SK-N-SH (cell line): ENCODE measurements around the gene CMA1. TPM values are rescaled to one million over a fixed set of nuclear protein-coding genes. Genes with fewer than 3 reads are reported as not detected.

ENCODE experiments used
- CTCF ChIA-PET: fragments of 300-600, 350-600 bp; formaldehyde crosslinking; extraction: SDS; loops from one replicate; lab custom pipeline; 2021; lab: Yijun Ruan, JAX
- POLR2A ChIA-PET: fragments of 350-600 bp; sonication (Branson Sonifier 250); formaldehyde crosslinking; extraction: SDS; loops from one replicate; lab custom pipeline; 2020; ENCODE audit warnings: antibody characterized with exemption, inconsistent platforms; lab: Yijun Ruan, JAX
- DNase-seq: peaks from one replicate; pipeline ENCODE4 v3.0.0; 2012
- H2AFZ ChIP-seq: fragments of 200-600 bp; sonication (generic); 2 replicates; pipeline ENCODE4 v1.8.1; 2016; ENCODE audit warnings: antibody characterized with exemption, mild to moderate bottlenecking, low read depth
- H3F3A ChIP-seq: fragments of 200-600 bp; sonication (generic); replicated peaks from 2 replicates; pipeline ENCODE3; 2016; ENCODE audit warnings: antibody characterized with exemption, mild to moderate bottlenecking; ENCODE audit not compliant: insufficient read depth
- H3K27ac ChIP-seq, 2 experiments: fragments of 200-500 bp in 1 of 2; fragments of 200-600 bp in 1 of 2; sonication (Bioruptor generic) in 1 of 2; sonication (generic), shearing (Covaris generic) in 1 of 2; 2 replicates each; pipeline versions ENCODE4 v1.5.1 to v1.6.1; 2014 to 2016; ENCODE audit warnings: low read depth in 2 of 2, inconsistent platforms in 1 of 2, low read length in 1 of 2, mild to moderate bottlenecking in 1 of 2, mixed read lengths in 1 of 2
- H3K27me3 ChIP-seq: fragments of 200-600 bp; sonication (generic), shearing (Covaris generic); 2 replicates; pipeline ENCODE4 v1.6.1; 2016; ENCODE audit warnings: mixed run types; ENCODE audit not compliant: insufficient read depth
- H3K36me3 ChIP-seq, 2 experiments: fragments of 200-500 bp in 1 of 2; fragments of 200-600 bp in 1 of 2; sonication (Bioruptor generic) in 1 of 2; sonication (generic) in 1 of 2; replicated peaks in 1 of 2; 2 replicates each; pipeline versions ENCODE3 to v1.5.1; 2014 to 2016; ENCODE audit warnings: low read length in 1 of 2, mild to moderate bottlenecking in 1 of 2; ENCODE audit not compliant: insufficient read depth in 2 of 2, control insufficient read depth in 1 of 2
- H3K4me1 ChIP-seq, 2 experiments: fragments of 200-500 bp in 1 of 2; fragments of 200-600 bp in 1 of 2; sonication (Bioruptor generic) in 1 of 2; sonication (generic), shearing (Covaris generic) in 1 of 2; 2 replicates each; pipeline versions ENCODE4 v1.5.1 to v1.6.1; 2014 to 2016; ENCODE audit warnings: low read depth in 1 of 2, low read length in 1 of 2, mixed run types in 1 of 2; ENCODE audit not compliant: insufficient read depth in 2 of 2, control insufficient read depth in 1 of 2
- H3K4me2 ChIP-seq: fragments of 200-600 bp; sonication (generic), shearing (Covaris generic); 2 replicates; pipeline ENCODE4 v1.6.1; 2017; ENCODE audit warnings: mixed run types
- H3K4me3 ChIP-seq, 2 experiments: fragments of 200-500 bp in 1 of 2; fragments of 200-600 bp in 1 of 2; sonication (Bioruptor generic) in 1 of 2; sonication (generic), shearing (Covaris generic) in 1 of 2; 2 replicates each; pipeline versions ENCODE4 v1.5.1 to v1.8.1; 2014 to 2016; ENCODE audit warnings: low read depth in 2 of 2, inconsistent platforms in 1 of 2, low read length in 1 of 2, mild to moderate bottlenecking in 1 of 2, mixed read lengths in 1 of 2, moderate library complexity in 1 of 2
- H3K79me2 ChIP-seq: fragments of 200-600 bp; sonication (generic); 2 replicates; pipeline ENCODE4 v1.8.1; 2017; ENCODE audit warnings: mild to moderate bottlenecking; ENCODE audit not compliant: insufficient read depth
- H3K9ac ChIP-seq: fragments of 200-600 bp; sonication (generic); 2 replicates; pipeline ENCODE4 v1.6.1; 2017; ENCODE audit warnings: mixed run types
- H3K9me2 ChIP-seq: fragments of 200-600 bp; sonication (generic); 2 replicates; pipeline ENCODE4 v1.6.1; 2017; ENCODE audit warnings: mixed run types
- H3K9me3 ChIP-seq: fragments of 200-600 bp; sonication (generic); 2 replicates; pipeline ENCODE4 v1.6.1; 2017; ENCODE audit warnings: mixed run types, mild to moderate bottlenecking, moderate library complexity
- H4K20me1 ChIP-seq: fragments of 200-600 bp; sonication (generic); 2 replicates; pipeline ENCODE4 v1.6.1; 2017; ENCODE audit warnings: mild to moderate bottlenecking, mixed run types; ENCODE audit not compliant: insufficient read depth
- EP300 ChIP-seq, 2 experiments: IDR thresholded peaks; 2 replicates each; pipeline versions ENCODE4 v1.4.0 to v1.6.1; 2012; ENCODE audit warnings: borderline replicate concordance in 1 of 2, low read depth in 1 of 2, low read length in 1 of 2
- FOXM1 ChIP-seq: IDR thresholded peaks from 2 replicates; pipeline ENCODE4 v1.4.0; 2012; ENCODE audit warnings: low read depth, mild to moderate bottlenecking
- GABPA ChIP-seq: IDR thresholded peaks from 2 replicates; pipeline ENCODE4 v1.4.0; 2012; ENCODE audit warnings: low read depth, mild to moderate bottlenecking
- IRF3 ChIP-seq: fragments of 150-350 bp; IDR thresholded peaks from 2 replicates; pipeline ENCODE4 v1.6.1; 2016; ENCODE audit warnings: mild to moderate bottlenecking, low read depth, low read length
- MAX ChIP-seq: IDR thresholded peaks from 2 replicates; pipeline ENCODE4 v1.4.0; 2012; ENCODE audit warnings: low read depth
- RCOR1 ChIP-seq: fragments of 150-350 bp; IDR thresholded peaks from 2 replicates; pipeline ENCODE4 v1.6.1; 2017; ENCODE audit warnings: antibody characterized with exemption, low read length
- TAF1 ChIP-seq: IDR thresholded peaks from 2 replicates; pipeline ENCODE4 v1.6.1; 2012; ENCODE audit warnings: low read depth, mild to moderate bottlenecking, low read length, moderate library complexity, borderline replicate concordance
- TCF12 ChIP-seq: IDR thresholded peaks from 2 replicates; pipeline ENCODE4 v1.4.0; 2012
- USF1 ChIP-seq: IDR thresholded peaks from 2 replicates; pipeline ENCODE4 v1.4.0; 2012; ENCODE audit warnings: low read depth, borderline replicate concordance
- YY1 ChIP-seq: IDR thresholded peaks from 2 replicates; pipeline ENCODE4 v1.4.0; 2012; ENCODE audit warnings: low read depth, mild to moderate bottlenecking
- ZBTB33 ChIP-seq: IDR thresholded peaks from 2 replicates; pipeline ENCODE4 v1.4.0; 2012; ENCODE audit warnings: low read depth, borderline replicate concordance
- WGBS: methylation state at CpG from one replicate; pipeline ENCODE4 v1.1.6; 2017; ENCODE audit warnings: low lambda C conversion rate; 5-methylcytosine and 5-hydroxymethylcytosine counted together
- polyA plus RNA-seq, 3 experiments: library from polyadenylated mRNA; depleted of rRNA; stranded (reverse); fragments of >200 nt; gene quantifications; 2 replicates each; pipeline ENCODE4 v1.2.3, GENCODE V29; 2012
- TF ChIP-seq, protein P1 (sequence below): IDR thresholded peaks from 2 replicates; pipeline ENCODE4; 2012

Gene CMA1
- polyA plus RNA-seq, 1 of the 3 experiments (the other 2 are of a cell fraction), result not detected

DNA sequence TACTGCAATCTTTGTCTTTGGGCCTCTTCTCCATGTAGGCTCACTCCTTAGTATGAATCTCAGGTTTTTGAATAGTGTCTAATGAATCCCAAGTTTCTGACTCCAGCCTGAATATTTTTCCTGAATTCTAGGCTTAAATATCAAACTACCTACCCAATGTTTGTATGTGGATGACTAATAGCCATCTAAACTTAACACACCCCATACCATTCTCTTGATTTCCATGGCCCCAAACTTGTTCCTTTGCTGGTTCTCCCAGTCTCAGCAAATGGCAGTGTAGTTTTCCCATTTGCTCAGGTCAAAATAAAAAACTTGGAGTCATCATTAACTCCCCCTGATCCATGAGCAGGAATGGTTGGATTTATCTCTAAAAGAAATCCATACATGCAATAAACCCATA lies 46.7 kb downstream of the CMA1 start:
- Histone ChIP-seq H3K79me2 (no peaks in the 10 kb centered on the region), H3K4me2 (no peak overlapping the region), H2AFZ (no peak overlapping the region), H3K4me1 (no peaks in the 10 kb centered on the region), H3K27me3 (no peaks in the 10 kb centered on the region), H3K36me3 (no peaks in the 10 kb centered on the region), H4K20me1 (no peaks in the 10 kb centered on the region), H3K27ac (no peak overlapping the region), H3K9ac (no peak overlapping the region), H3K9me3 (no peaks in the 10 kb centered on the region), H3K4me3 (no peak overlapping the region), H3F3A (no peaks in the 10 kb centered on the region), H3K9me2 (no peaks in the 10 kb centered on the region)
- no peak for TF ChIP-seq YY1
- no peak for TF ChIP-seq USF1
- POLR2A ChIA-PET, result no interaction called here
- DNase-seq, result no peak
- CTCF ChIA-PET, result no interaction called here

GRCh38 chr14:24459331-24459730 lies 48.7 kb downstream of the CMA1 start:
- WGBS, result 92% methylated on average over 3 of the region's 3 CpGs
- H3K36me3 ChIP-seq, result peaks cover 0 to 5% of the 10 kb centered on the region in 2 experiments
- no peaks in the 10 kb centered on the region for H4K20me1 ChIP-seq
- no peaks in the 10 kb centered on the region for H3K27me3 ChIP-seq
- H3K4me2 ChIP-seq, result no peak overlapping the region
- H3K79me2 ChIP-seq, result no peaks in the 10 kb centered on the region
- H3K9me3 ChIP-seq, result no peaks in the 10 kb centered on the region
- H3K9ac ChIP-seq, result no peak overlapping the region
- no peak overlapping the region for H3K4me3 ChIP-seq
- CTCF ChIA-PET, result no interaction called here
- TF ChIP-seq ZBTB33, result no peak
- TF ChIP-seq RCOR1, result no peak
- TF ChIP-seq IRF3, result no peak
- no peak for TF ChIP-seq TCF12
- no peak for TF ChIP-seq TAF1
- no peak for TF ChIP-seq MAX
- TF ChIP-seq, protein P1, sequence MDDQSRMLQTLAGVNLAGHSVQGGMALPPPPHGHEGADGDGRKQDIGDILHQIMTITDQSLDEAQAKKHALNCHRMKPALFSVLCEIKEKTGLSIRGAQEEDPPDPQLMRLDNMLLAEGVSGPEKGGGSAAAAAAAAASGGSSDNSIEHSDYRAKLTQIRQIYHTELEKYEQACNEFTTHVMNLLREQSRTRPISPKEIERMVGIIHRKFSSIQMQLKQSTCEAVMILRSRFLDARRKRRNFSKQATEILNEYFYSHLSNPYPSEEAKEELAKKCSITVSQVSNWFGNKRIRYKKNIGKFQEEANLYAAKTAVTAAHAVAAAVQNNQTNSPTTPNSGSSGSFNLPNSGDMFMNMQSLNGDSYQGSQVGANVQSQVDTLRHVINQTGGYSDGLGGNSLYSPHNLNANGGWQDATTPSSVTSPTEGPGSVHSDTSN, result no peak
- no peak for TF ChIP-seq EP300 (IDR thresholded peaks at IDR 0.05; ENCODE audit: borderline replicate concordance in 1 of 2, low read depth in 1 of 2, low read length in 1 of 2)
- no peak for TF ChIP-seq FOXM1
- no peak for TF ChIP-seq GABPA
- no peaks in the 10 kb centered on the region for H3F3A ChIP-seq
- POLR2A ChIA-PET, result no interaction called here
- no peak overlapping the region for H3K27ac ChIP-seq
- H3K9me2 ChIP-seq, result no peaks in the 10 kb centered on the region
- H3K4me1 ChIP-seq, result no peaks in the 10 kb centered on the region
- no peak for DNase-seq
- no peak overlapping the region for H2AFZ ChIP-seq
